Renal cortical epithelial cell (primary cell): ENCODE data around the gene GABBR1. TPM values are rescaled to one million over a fixed set of nuclear protein-coding genes. Genes with fewer than 3 reads are reported as not detected.

ENCODE experiments used
- DNase-seq: peaks from one replicate; pipeline ENCODE4 v3.0.0-alpha.2; 2011; ENCODE audit warnings: low read depth
- total RNA-seq: library from RNA; depleted of rRNA; stranded (reverse); fragments of >200 nt; gene quantifications from 2 replicates; pipeline ENCODE4 v1.2.3, GENCODE V29; 2014

GABBR1 gene
- total RNA-seq, 1 donor from 2014 or later, result 10.2 TPM

GRCh38 chr6:29620630-29621029, 12.4 kb downstream of the GABBR1 start:
- DNase-seq, result no peak

- DNase-seq, result no peak
Observed at GRCh38 chr6:29619578-29620160, 13.3 kb downstream of the GABBR1 start.

- no peak for DNase-seq
Observed at GRCh38 chr6:29617782-29618554, 15.0 kb downstream of the GABBR1 start.

- DNase-seq, result no peak
Observed at GRCh38 chr6:29611426-29611825, 21.6 kb downstream of the GABBR1 start.

- no peak for DNase-seq
Observed at GRCh38 chr6:29610540-29610939, 22.4 kb downstream of the GABBR1 start.

GRCh38 chr6:29608131-29608530, 24.9 kb downstream of the GABBR1 start:
- no peak for DNase-seq

GRCh38 chr6:29603930-29604329, 29.1 kb downstream of the GABBR1 start:
- DNase-seq, result no peak

- DNase-seq, result no peak
Observed at GRCh38 chr6:29603456-29603855, 29.5 kb downstream of the GABBR1 start.

GRCh38 chr6:29602564-29603361, 30.2 kb downstream of the GABBR1 start:
- DNase-seq, result no peak

GRCh38 chr6:29598172-29598747, 34.7 kb downstream of the GABBR1 start:
- no peak for DNase-seq

- DNase-seq, result no peak
Observed at GRCh38 chr6:29597184-29597583, 35.8 kb downstream of the GABBR1 start.

GRCh38 chr6:29596381-29596900, 36.5 kb downstream of the GABBR1 start:
- DNase-seq, result no peak

GRCh38 chr6:29593199-29593855, 39.7 kb downstream of the GABBR1 start:
- DNase-seq, result no peak

- DNase-seq, result no peak
Observed at GRCh38 chr6:29591677-29592076, 41.3 kb downstream of the GABBR1 start.

- DNase-seq, result no peak
Observed at GRCh38 chr6:29590218-29590808, 42.7 kb downstream of the GABBR1 start.

- peak; percentile 44 for DNase-seq
Observed at GRCh38 chr6:29589423-29590048, 43.4 kb downstream of the GABBR1 start.

- no peak for DNase-seq
Observed at GRCh38 chr6:29584821-29585220, 48.2 kb downstream of the GABBR1 start, which contains the start of gene OR2H2. Gene OR2H2, plus strand, starts transcription at chr6:29585121. Its CDS starts 2,824 bp downstream, at chr6:29587945.

GRCh38 chr6:29577544-29577943, 55.4 kb downstream of the GABBR1 start:
- DNase-seq, result no peak

GRCh38 chr6:29576056-29576455, 56.9 kb downstream of the GABBR1 start:
- DNase-seq, result no peak

GRCh38 chr6:29567991-29568390, 65.0 kb downstream of the GABBR1 start:
- DNase-seq, result no peak

- DNase-seq, result no peak
Observed at GRCh38 chr6:29567541-29567940, 65.4 kb downstream of the GABBR1 start.
